Measurements from ENCODE around the gene DEGS2. TPM values are rescaled to one million over a fixed set of nuclear protein-coding genes. Genes with fewer than 3 reads are reported as not detected.
A peak's percentile ranks its signal among the peaks of the same experiment; 100 is the strongest.

DEGS2 gene
- total RNA-seq, 2 experiments from 2014 or later = 0.52 to 0.99 TPM

- CTCF ChIA-PET = interaction anchor here (0.5 to 2.4 kb wide), 3 partner anchors 14 to 90 kb away, joined by 4 to 7 read pairs (median 7); no protein-coding TSS in a partner anchor
- no peak for DNase-seq
- Mint-ChIP-seq H3K4me3 (no peak overlapping the region), H3K36me3 (ENCODE audit: low read depth) (peaks cover 17% of the 10 kb centered on the region), H3K4me1 (ENCODE audit: low read depth) (peaks cover 15% of the 10 kb centered on the region), H3K27ac (no peak overlapping the region), H3K9me3 (no peaks in the 10 kb centered on the region), H3K27me3 (ENCODE audit: low read depth) (no peaks in the 10 kb centered on the region)
- intact Hi-C loops (cut with micrococcal nuclease) = no loop called here
Observed at GRCh38 chr14:100122481-100123223, 36.8 kb downstream of the DEGS2 start.

GRCh38 chr14:100121643-100122480, 37.6 kb downstream of the DEGS2 start:
- Mint-ChIP-seq H3K4me1 (ENCODE audit: low read depth) (peaks cover 20% of the 10 kb centered on the region), H3K36me3 (ENCODE audit: low read depth) (peaks cover 12% of the 10 kb centered on the region), H3K27ac (peak overlapping the region; percentile 34), H3K9me3 (no peaks in the 10 kb centered on the region), H3K4me3 (no peak overlapping the region), H3K27me3 (ENCODE audit: low read depth) (no peaks in the 10 kb centered on the region)
- no peak for DNase-seq
- intact Hi-C loops (cut with micrococcal nuclease) = no loop called here
- CTCF ChIA-PET = interaction anchor here (0.5 to 2.4 kb wide), 4 partner anchors 14 to 91 kb away, joined by 3 to 7 read pairs (median 6); no protein-coding TSS in a partner anchor

GRCh38 chr14:100120522-100121269, 38.7 kb downstream of the DEGS2 start:
- intact Hi-C loops (cut with micrococcal nuclease) = no loop called here
- no peak for DNase-seq
- H3K27ac Mint-ChIP-seq = peak overlapping the region; percentile 7
- H3K27me3 Mint-ChIP-seq (ENCODE audit: low read depth) = no peaks in the 10 kb centered on the region
- H3K4me1 Mint-ChIP-seq (ENCODE audit: low read depth) = peaks cover 20% of the 10 kb centered on the region
- H3K4me3 Mint-ChIP-seq = no peak overlapping the region
- no peaks in the 10 kb centered on the region for H3K9me3 Mint-ChIP-seq
- CTCF ChIA-PET = interaction anchor here (0.8 to 2.4 kb wide), 4 partner anchors 12 to 144 kb away, joined by 3 to 7 read pairs (median 5); no protein-coding TSS in a partner anchor
- H3K36me3 Mint-ChIP-seq (ENCODE audit: low read depth) = peaks cover 12% of the 10 kb centered on the region

- CTCF ChIA-PET = interaction anchor here (1.1 to 1.7 kb wide), 2 partner anchors 36 to 74 kb away, joined by 3 to 6 read pairs; no protein-coding TSS in a partner anchor
- intact Hi-C loops (cut with micrococcal nuclease) = no loop called here
Observed at GRCh38 chr14:100119251-100119650, 40.2 kb downstream of the DEGS2 start.

GRCh38 chr14:100118396-100119011, 40.9 kb downstream of the DEGS2 start:
- H3K27ac Mint-ChIP-seq = peak overlapping the region; percentile 75
- H3K27me3 Mint-ChIP-seq (ENCODE audit: low read depth) = no peaks in the 10 kb centered on the region
- peaks cover 21% of the 10 kb centered on the region for H3K4me1 Mint-ChIP-seq (ENCODE audit: low read depth)
- intact Hi-C loops (cut with micrococcal nuclease) = no loop called here
- CTCF ChIA-PET = interaction anchor here (1.1 to 3.1 kb wide), 5 partner anchors 10 to 136 kb away, joined by 3 to 14 read pairs (median 6); no protein-coding TSS in a partner anchor
- no peak for DNase-seq
- H3K4me3 Mint-ChIP-seq = no peak overlapping the region
- H3K36me3 Mint-ChIP-seq (ENCODE audit: low read depth) = peaks cover 3% of the 10 kb centered on the region
- no peaks in the 10 kb centered on the region for H3K9me3 Mint-ChIP-seq

More at GRCh38 chr14:100119251-100119650, 40.2 kb downstream of the DEGS2 start:
- no peak for DNase-seq
- peaks cover 20% of the 10 kb centered on the region for H3K4me1 Mint-ChIP-seq (ENCODE audit: low read depth)
- no peaks in the 10 kb centered on the region for H3K27me3 Mint-ChIP-seq (ENCODE audit: low read depth)
- H3K27ac Mint-ChIP-seq = peak overlapping the region; percentile 73
- H3K9me3 Mint-ChIP-seq = no peaks in the 10 kb centered on the region
- H3K4me3 Mint-ChIP-seq = no peak overlapping the region
- peaks cover 5% of the 10 kb centered on the region for H3K36me3 Mint-ChIP-seq (ENCODE audit: low read depth)

GRCh38 chr14:100117633-100118395, 41.6 kb downstream of the DEGS2 start:
- peak overlapping the region; percentile 75 for H3K27ac Mint-ChIP-seq
- CTCF ChIA-PET = interaction anchor here (1.1 to 3.1 kb wide), 4 partner anchors 9 to 135 kb away, joined by 3 to 14 read pairs (median 7); no protein-coding TSS in a partner anchor
- no peaks in the 10 kb centered on the region for H3K27me3 Mint-ChIP-seq (ENCODE audit: low read depth)
- peaks cover 3% of the 10 kb centered on the region for H3K36me3 Mint-ChIP-seq (ENCODE audit: low read depth)
- DNase-seq = no peak
- intact Hi-C loops (cut with micrococcal nuclease) = no loop called here
- H3K4me3 Mint-ChIP-seq = no peak overlapping the region
- H3K4me1 Mint-ChIP-seq (ENCODE audit: low read depth) = peaks cover 27% of the 10 kb centered on the region
- no peaks in the 10 kb centered on the region for H3K9me3 Mint-ChIP-seq

- CTCF ChIA-PET = interaction anchor here (1.9 to 3.1 kb wide), 2 partner anchors 8 to 134 kb away, joined by 8 to 14 read pairs; no protein-coding TSS in a partner anchor
Observed at GRCh38 chr14:100117026-100117425, 42.4 kb downstream of the DEGS2 start.

GRCh38 chr14:100116134-100116533, 43.3 kb downstream of the DEGS2 start:
- Mint-ChIP-seq H3K27ac (peak overlapping the region; percentile 54), H3K9me3 (no peaks in the 10 kb centered on the region), H3K4me1 (ENCODE audit: low read depth) (peaks cover 33% of the 10 kb centered on the region), H3K27me3 (ENCODE audit: low read depth) (no peaks in the 10 kb centered on the region), H3K36me3 (ENCODE audit: low read depth) (peaks cover 3% of the 10 kb centered on the region), H3K4me3 (no peak overlapping the region)
- intact Hi-C loops (cut with micrococcal nuclease) = no loop called here
- no peak for DNase-seq
- CTCF ChIA-PET = interaction anchor here (1.1 to 3.1 kb wide), 3 partner anchors 10 to 134 kb away, joined by 3 to 14 read pairs (median 3); no protein-coding TSS in a partner anchor

More at GRCh38 chr14:100117026-100117425, 42.4 kb downstream of the DEGS2 start:
- H3K4me3 Mint-ChIP-seq = no peak overlapping the region
- intact Hi-C loops (cut with micrococcal nuclease) = no loop called here
- H3K27me3 Mint-ChIP-seq (ENCODE audit: low read depth) = no peaks in the 10 kb centered on the region
- no peak for DNase-seq
- no peak overlapping the region for H3K27ac Mint-ChIP-seq
- peaks cover 33% of the 10 kb centered on the region for H3K4me1 Mint-ChIP-seq (ENCODE audit: low read depth)
- H3K9me3 Mint-ChIP-seq = no peaks in the 10 kb centered on the region
- peaks cover 3% of the 10 kb centered on the region for H3K36me3 Mint-ChIP-seq (ENCODE audit: low read depth)

- H3K36me3 Mint-ChIP-seq (ENCODE audit: low read depth) = peaks cover 3% of the 10 kb centered on the region
- H3K4me1 Mint-ChIP-seq (ENCODE audit: low read depth) = peaks cover 33% of the 10 kb centered on the region
Observed at GRCh38 chr14:100115726-100116125, 43.7 kb downstream of the DEGS2 start.

GRCh38 chr14:100115236-100115635, 44.2 kb downstream of the DEGS2 start:
- Mint-ChIP-seq H3K27ac (peak overlapping the region; percentile 37), H3K27me3 (ENCODE audit: low read depth) (no peaks in the 10 kb centered on the region), H3K9me3 (no peaks in the 10 kb centered on the region), H3K4me3 (no peak overlapping the region), H3K4me1 (ENCODE audit: low read depth) (peaks cover 38% of the 10 kb centered on the region), H3K36me3 (ENCODE audit: low read depth) (peaks cover 3% of the 10 kb centered on the region)
- no peak for DNase-seq
- CTCF ChIA-PET = interaction anchor here (1.1 kb wide), 2 partner anchors 10 to 36 kb away, joined by 3 read pairs; no protein-coding TSS in a partner anchor
- intact Hi-C loops (cut with micrococcal nuclease) = no loop called here

More at GRCh38 chr14:100115726-100116125, 43.7 kb downstream of the DEGS2 start:
- no peaks in the 10 kb centered on the region for H3K9me3 Mint-ChIP-seq
- CTCF ChIA-PET = interaction anchor here (1.1 to 3.1 kb wide), 3 partner anchors 10 to 133 kb away, joined by 3 to 14 read pairs (median 3); no protein-coding TSS in a partner anchor
- no peak overlapping the region for H3K4me3 Mint-ChIP-seq
- peak overlapping the region; percentile 54 for H3K27ac Mint-ChIP-seq
- no peak for DNase-seq
- no peaks in the 10 kb centered on the region for H3K27me3 Mint-ChIP-seq (ENCODE audit: low read depth)
- intact Hi-C loops (cut with micrococcal nuclease) = no loop called here
